Activated T-helper 9 cell treated with anti-CD3 and anti-CD28 coated beads, Interleukin-2, amount 50 U/mL, for 16 hours (primary cell): ENCODE measurements around the gene OR11L1.

Experiments used
- DNase-seq: peaks from one replicate; pipeline ENCODE4 v3.0.0-alpha.2; 2020; ENCODE audit warnings: low read depth

The OR11L1 gene

GRCh38 chr1:247841796-247842195 lies at the start of gene OR11L1:
TSS of gene OR11L1 (minus strand) at chr1:247841896. CDS start at chr1:247841896, 0 bp downstream.
- no peak for DNase-seq

- no peak for DNase-seq
These were observed 43.2 kb upstream of the OR11L1 start for GRCh38 chr1:247884797-247885413.

- no peak for DNase-seq
These were observed 41.6 kb upstream of the OR11L1 start for GRCh38 chr1:247883346-247883745.

GRCh38 chr1:247865416-247865815 lies 23.7 kb upstream of the OR11L1 start:
- DNase-seq, result no peak

- no peak for DNase-seq
These were observed 22.9 kb upstream of the OR11L1 start for GRCh38 chr1:247864644-247865043.

- no peak for DNase-seq
These were observed 21.1 kb upstream of the OR11L1 start for GRCh38 chr1:247862756-247863155.

- DNase-seq, result no peak
These were observed 16.4 kb upstream of the OR11L1 start for GRCh38 chr1:247857985-247858619.

GRCh38 chr1:247857069-247857984 lies 15.6 kb upstream of the OR11L1 start, which contains the start of gene TRIM58:
TSS of gene TRIM58 (plus strand) at chr1:247857187. CDS start at chr1:247857247, 60 bp downstream.
- DNase-seq, result no peak

GRCh38 chr1:247855911-247856310 lies 14.2 kb upstream of the OR11L1 start:
- DNase-seq, result no peak

GRCh38 chr1:247854899-247855545 lies 13.3 kb upstream of the OR11L1 start:
- DNase-seq, result no peak

- DNase-seq, result no peak
These were observed 7.9 kb upstream of the OR11L1 start for GRCh38 chr1:247849616-247850015.

GRCh38 chr1:247848346-247848745 lies 6.7 kb upstream of the OR11L1 start:
- DNase-seq, result no peak

GRCh38 chr1:247845693-247846017 lies 4.0 kb upstream of the OR11L1 start:
- DNase-seq, result no peak

GRCh38 chr1:247845011-247845692 lies 3.5 kb upstream of the OR11L1 start:
- no peak for DNase-seq

- DNase-seq, result no peak
These were observed 1.7 kb upstream of the OR11L1 start for GRCh38 chr1:247843411-247843810.

GRCh38 chr1:247840818-247841217 lies 878 bp downstream of the OR11L1 start:
- DNase-seq, result no peak

GRCh38 chr1:247833601-247834000 lies 8.1 kb downstream of the OR11L1 start:
- DNase-seq, result no peak

GRCh38 chr1:247829656-247830055 lies 12.0 kb downstream of the OR11L1 start:
- no peak for DNase-seq

- DNase-seq, result no peak
These were observed 16.3 kb downstream of the OR11L1 start for GRCh38 chr1:247825362-247825761.

- DNase-seq, result no peak
These were observed 17.7 kb downstream of the OR11L1 start, which contains the start of gene OR14A16 for GRCh38 chr1:247824023-247824422. TSS of gene OR14A16 (minus strand) at chr1:247824119. CDS start at chr1:247815729, 8,390 bp downstream.

GRCh38 chr1:247822060-247822459 lies 19.6 kb downstream of the OR11L1 start:
- no peak for DNase-seq

GRCh38 chr1:247812637-247813036 lies 29.1 kb downstream of the OR11L1 start:
- DNase-seq, result no peak
